Skeletal muscle satellite cell (primary cell): ENCODE data around the gene CCDC12. TPM values are rescaled to one million over a fixed set of nuclear protein-coding genes. Genes with fewer than 3 reads are reported as not detected.

Experiments
- H3K27me3 ChIP-seq: 2 replicates; pipeline ENCODE4 v1.7.0; 2013; ENCODE audit warnings: low read length; ENCODE audit not compliant: control insufficient read depth, insufficient read depth
- H3K36me3 ChIP-seq: 2 replicates; pipeline ENCODE4 v1.7.0; 2013; ENCODE audit warnings: mild to moderate bottlenecking, control low read depth, low read length; ENCODE audit not compliant: insufficient read depth
- H3K4me1 ChIP-seq: 2 replicates; pipeline ENCODE4 v1.7.0; 2013; ENCODE audit warnings: low read length; ENCODE audit not compliant: control insufficient read depth, insufficient read depth
- H3K4me2 ChIP-seq: 2 replicates; pipeline ENCODE4 v1.7.0; 2013; ENCODE audit warnings: mild to moderate bottlenecking, low read length
- H3K4me3 ChIP-seq: 2 replicates; pipeline ENCODE4 v1.7.0; 2013; ENCODE audit warnings: low read length
- H3K9ac ChIP-seq: 2 replicates; pipeline ENCODE4 v1.7.0; 2013; ENCODE audit warnings: mild to moderate bottlenecking, low read depth, low read length, moderate library complexity
- H3K9me3 ChIP-seq: replicated peaks from 2 replicates; pipeline ENCODE4 v1.7.0; 2013; ENCODE audit warnings: mild to moderate bottlenecking, control low read depth, low read length
- small RNA-seq: library from RNA; depleted of rRNA; stranded (forward); fragments of <200 nt; gene quantifications from one replicate; pipeline ENCODE3, GENCODE V24; 2012

CCDC12 gene

DNA sequence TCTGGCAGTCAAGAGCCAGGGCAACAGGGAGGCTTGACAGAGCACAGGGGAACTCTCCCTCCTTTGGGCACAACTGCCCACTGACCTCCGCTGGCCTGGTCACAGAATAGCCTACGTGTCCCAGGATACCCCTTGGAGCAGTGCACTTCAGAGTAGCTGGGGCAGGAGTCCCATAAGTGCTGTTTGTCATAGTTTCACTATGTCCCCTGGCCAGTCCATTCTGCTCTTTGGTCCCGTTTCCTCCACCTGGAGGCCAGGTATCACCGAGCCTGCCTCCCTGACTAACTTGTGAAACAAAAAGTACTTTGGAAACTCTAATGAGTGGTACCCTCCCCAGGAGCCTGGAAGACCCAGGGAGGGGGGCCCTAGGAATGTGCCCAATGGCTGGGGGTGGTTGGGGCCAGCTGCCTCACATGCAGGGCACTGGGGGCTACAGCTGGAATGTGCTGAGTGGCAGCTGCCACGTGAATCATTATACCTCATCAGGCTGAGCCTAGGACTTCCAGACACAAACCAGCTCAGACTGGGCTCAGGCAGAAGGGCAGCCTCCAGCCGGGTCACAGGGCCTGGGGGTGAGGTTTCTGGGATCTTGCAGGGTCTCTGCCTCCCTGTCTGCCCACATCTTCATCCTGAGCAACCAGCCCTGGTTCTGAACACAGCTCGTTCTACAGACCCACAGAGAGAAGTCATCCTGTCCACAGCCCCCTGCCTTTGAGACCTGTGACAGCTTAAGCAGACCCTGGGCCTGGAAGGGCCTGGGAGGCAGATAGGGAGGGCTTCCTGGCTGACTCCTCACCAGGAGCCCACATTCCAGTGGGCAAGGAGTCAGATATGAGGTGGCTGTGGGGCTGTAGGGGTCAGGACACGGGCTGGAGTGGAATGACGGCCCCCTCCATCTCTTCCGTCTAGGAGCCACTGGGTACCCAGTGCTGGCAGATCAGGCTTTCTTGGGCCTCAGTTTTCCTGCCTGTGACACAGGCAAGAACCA, 99.9 kb downstream of the CCDC12 start:
- no peaks in the 10 kb centered on the region for H3K9me3 ChIP-seq
- H3K9ac ChIP-seq, result no peak overlapping the region
- peaks cover 6% of the 10 kb centered on the region for H3K4me1 ChIP-seq
- H3K27me3 ChIP-seq, result peaks cover 44% of the 10 kb centered on the region
- no peaks in the 10 kb centered on the region for H3K36me3 ChIP-seq
- H3K4me2 ChIP-seq, result no peak overlapping the region
- H3K4me3 ChIP-seq, result no peak overlapping the region

- peaks cover 45% of the 10 kb centered on the region for H3K27me3 ChIP-seq
- H3K4me3 ChIP-seq, result no peak overlapping the region
- no peaks in the 10 kb centered on the region for H3K36me3 ChIP-seq
- no peak overlapping the region for H3K9ac ChIP-seq
- H3K4me1 ChIP-seq, result peaks cover 6% of the 10 kb centered on the region
- no peak overlapping the region for H3K4me2 ChIP-seq
- no peaks in the 10 kb centered on the region for H3K9me3 ChIP-seq
Measured at GRCh38 chr3:46875560-46875959, 101.0 kb downstream of the CCDC12 start.

DNA sequence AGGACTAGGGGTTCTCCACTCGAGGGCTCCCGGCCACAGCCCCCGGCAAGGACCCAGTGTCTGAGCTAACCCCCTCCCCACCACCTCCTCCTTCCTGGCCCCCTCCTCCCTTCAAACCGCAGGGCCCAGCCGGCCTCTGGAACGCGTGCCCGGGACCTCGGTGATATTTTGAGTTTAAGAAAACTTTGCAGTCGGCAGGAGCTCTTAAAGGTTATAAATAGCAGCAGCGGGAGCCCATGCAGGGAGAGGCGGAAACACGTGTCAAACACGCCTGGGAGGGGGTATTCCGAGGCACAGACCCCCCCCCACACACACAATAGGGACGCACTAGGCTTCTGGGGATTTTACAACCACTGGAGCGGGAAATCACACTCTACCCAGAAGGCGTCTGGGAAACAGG, 102.1 kb downstream of the CCDC12 start:
- Histone ChIP-seq H3K4me2 (no peak overlapping the region), H3K4me3 (no peak overlapping the region), H3K27me3 (peaks cover 56% of the 10 kb centered on the region)

GRCh38 chr3:46873521-46873920, 103.0 kb downstream of the CCDC12 start:
- no peaks in the 10 kb centered on the region for H3K9me3 ChIP-seq
- H3K4me2 ChIP-seq, result no peak overlapping the region
- no peak overlapping the region for H3K4me3 ChIP-seq
- H3K4me1 ChIP-seq, result peaks cover under 1% of the 10 kb centered on the region
- no peak overlapping the region for H3K9ac ChIP-seq
- peaks cover 59% of the 10 kb centered on the region for H3K27me3 ChIP-seq
- no peaks in the 10 kb centered on the region for H3K36me3 ChIP-seq

More for the DNA sequence above, 102.1 kb downstream of the CCDC12 start:
- H3K9ac ChIP-seq, result no peak overlapping the region
- H3K9me3 ChIP-seq, result no peaks in the 10 kb centered on the region
- H3K4me1 ChIP-seq, result peaks cover 6% of the 10 kb centered on the region
- H3K36me3 ChIP-seq, result no peaks in the 10 kb centered on the region

Small RNAs within 50 kb of the gene (small RNA-seq; reads per million reads assigned to genes)
- not detected for gene AC109583.2
